Measurements from ENCODE around the gene FRY.

DNA sequence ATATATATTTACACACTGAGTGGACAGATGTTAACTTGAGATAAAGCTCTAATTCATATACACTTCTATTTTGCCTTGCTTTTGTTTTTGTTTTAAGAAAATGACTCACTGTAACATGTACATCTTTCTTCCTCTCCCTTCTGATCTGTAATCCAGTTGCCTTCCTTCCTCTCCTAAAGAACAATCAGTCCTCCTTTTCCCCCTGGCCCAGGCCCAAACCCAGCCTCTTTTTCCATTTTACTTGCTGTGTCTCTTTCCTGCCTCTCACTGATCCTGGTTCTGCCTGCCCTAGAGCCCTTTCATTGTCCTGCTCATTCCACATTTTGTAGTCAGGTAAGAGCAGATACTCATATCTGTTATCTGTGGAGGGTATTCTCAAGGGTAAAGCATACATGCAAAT, 232.8 kb downstream of the FRY start:
- TF ChIP-seq, protein P1, sequence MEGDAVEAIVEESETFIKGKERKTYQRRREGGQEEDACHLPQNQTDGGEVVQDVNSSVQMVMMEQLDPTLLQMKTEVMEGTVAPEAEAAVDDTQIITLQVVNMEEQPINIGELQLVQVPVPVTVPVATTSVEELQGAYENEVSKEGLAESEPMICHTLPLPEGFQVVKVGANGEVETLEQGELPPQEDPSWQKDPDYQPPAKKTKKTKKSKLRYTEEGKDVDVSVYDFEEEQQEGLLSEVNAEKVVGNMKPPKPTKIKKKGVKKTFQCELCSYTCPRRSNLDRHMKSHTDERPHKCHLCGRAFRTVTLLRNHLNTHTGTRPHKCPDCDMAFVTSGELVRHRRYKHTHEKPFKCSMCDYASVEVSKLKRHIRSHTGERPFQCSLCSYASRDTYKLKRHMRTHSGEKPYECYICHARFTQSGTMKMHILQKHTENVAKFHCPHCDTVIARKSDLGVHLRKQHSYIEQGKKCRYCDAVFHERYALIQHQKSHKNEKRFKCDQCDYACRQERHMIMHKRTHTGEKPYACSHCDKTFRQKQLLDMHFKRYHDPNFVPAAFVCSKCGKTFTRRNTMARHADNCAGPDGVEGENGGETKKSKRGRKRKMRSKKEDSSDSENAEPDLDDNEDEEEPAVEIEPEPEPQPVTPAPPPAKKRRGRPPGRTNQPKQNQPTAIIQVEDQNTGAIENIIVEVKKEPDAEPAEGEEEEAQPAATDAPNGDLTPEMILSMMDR (IDR thresholded peaks at IDR 0.05; ENCODE audit: low read depth, low read length), result no peak
- no peak for TF ChIP-seq EZH2phosphoT487 (IDR thresholded peaks at IDR 0.05; ENCODE audit: low read depth)
